ENCODE measurements around the gene MCEMP1. TPM values are rescaled to one million over a fixed set of nuclear protein-coding genes. Genes with fewer than 3 reads are reported as not detected.

Gene MCEMP1
- total RNA-seq, 1 experiment from 2014 or later: not detected

- no peak for DNase-seq (ENCODE audit: low spot score)
Measured at GRCh38 chr19:7729211-7729610, 52.3 kb downstream of the MCEMP1 start.

Other genes with a start within 250 kb of the MCEMP1 start
- 3.0 and 6.7 TPM in 2 replicates for gene PEX11G, start 188.1 kb upstream of the MCEMP1 start, total RNA-seq (2014; rRNA removed; shearing (Covaris generic))
- gene ZNF358, start 161.0 kb upstream of the MCEMP1 start, total RNA-seq (2014; rRNA removed; shearing (Covaris generic)): 47.8 and 72.7 TPM in 2 replicates
- 3.1 and 5.0 TPM in 2 replicates for gene MCOLN1, start 154.5 kb upstream of the MCEMP1 start, total RNA-seq (2014; rRNA removed; shearing (Covaris generic))
- 105 and 138 TPM in 2 replicates for gene PNPLA6, start 141.4 kb upstream of the MCEMP1 start, total RNA-seq (2014; rRNA removed; shearing (Covaris generic))
- gene CAMSAP3, start 81.2 kb upstream of the MCEMP1 start, total RNA-seq (2014; rRNA removed; shearing (Covaris generic)): 1.5 and 2.6 TPM in 2 replicates
- gene XAB2, start 47.5 kb upstream of the MCEMP1 start, total RNA-seq (2014; rRNA removed; shearing (Covaris generic)): 40.0 and 43.2 TPM in 2 replicates
- gene PET100, start 47.3 kb upstream of the MCEMP1 start, total RNA-seq (2014; rRNA removed; shearing (Covaris generic)): 35.8 and 76.6 TPM in 2 replicates
- not detected in 2 replicates for gene PCP2, start 43.4 kb upstream of the MCEMP1 start, total RNA-seq (2014; rRNA removed; shearing (Covaris generic))
- gene STXBP2, start 40.0 kb upstream of the MCEMP1 start, total RNA-seq (2014; rRNA removed; shearing (Covaris generic)): 0.12 and 0.84 TPM in 2 replicates
- gene RETN, start 8.0 kb upstream of the MCEMP1 start, total RNA-seq (2014; rRNA removed; shearing (Covaris generic)): not detected in 2 replicates
- gene TRAPPC5, start 3.7 kb downstream of the MCEMP1 start, total RNA-seq (2014; rRNA removed; shearing (Covaris generic)): 118 and 176 TPM in 2 replicates
- not detected in 2 replicates for gene FCER2, start 25.0 kb downstream of the MCEMP1 start, total RNA-seq (2014; rRNA removed; shearing (Covaris generic))
- gene CLEC4G, start 55.0 kb downstream of the MCEMP1 start, total RNA-seq (2014; rRNA removed; shearing (Covaris generic)): not detected in 2 replicates
- gene CD209, start 70.4 kb downstream of the MCEMP1 start, total RNA-seq (2014; rRNA removed; shearing (Covaris generic)): not detected in 2 replicates
- gene CLEC4M, start 86.2 kb downstream of the MCEMP1 start, total RNA-seq (2014; rRNA removed; shearing (Covaris generic)): 0.12 TPM in 1 of 2 replicates, not detected in the other
- 20.2 and 21.1 TPM in 2 replicates for gene EVI5L, start 153.1 kb downstream of the MCEMP1 start, total RNA-seq (2014; rRNA removed; shearing (Covaris generic))
- gene PRR36, start 197.3 kb downstream of the MCEMP1 start, total RNA-seq (2014; rRNA removed; shearing (Covaris generic)): 1.0 and 1.2 TPM in 2 replicates
- 30.8 and 33.7 TPM in 2 replicates for gene LRRC8E, start 211.4 kb downstream of the MCEMP1 start, total RNA-seq (2014; rRNA removed; shearing (Covaris generic))
- gene MAP2K7, start 226.8 kb downstream of the MCEMP1 start, total RNA-seq (2014; rRNA removed; shearing (Covaris generic)): 7.1 and 12.7 TPM in 2 replicates
- 0.34 TPM in 1 of 2 replicates, not detected in the other for gene TGFBR3L, start 237.7 kb downstream of the MCEMP1 start, total RNA-seq (2014; rRNA removed; shearing (Covaris generic))
- gene SNAPC2, start 243.2 kb downstream of the MCEMP1 start, total RNA-seq (2014; rRNA removed; shearing (Covaris generic)): 30.6 and 44.5 TPM in 2 replicates
- 24.3 and 37.0 TPM in 2 replicates for gene CTXN1, start 249.0 kb downstream of the MCEMP1 start, total RNA-seq (2014; rRNA removed; shearing (Covaris generic))

Measured in A172 (cell line).